H9 (cell line): ENCODE measurements around the gene ZNF765. TPM values are rescaled to one million over a fixed set of nuclear protein-coding genes. Genes with fewer than 3 reads are reported as not detected.
"Not testable (repeated sequence)": the region's sequence is repeated elsewhere in the genome, so short reads cannot be mapped to it uniquely, and the experiment has no call there.

Experiments
- DNase-seq: peaks from one replicate; pipeline ENCODE4 v3.0.0-alpha.2; 2017
- H2AFZ ChIP-seq: one replicate; pipeline ENCODE4 v1.6.1; 2013; ENCODE audit warnings: mild to moderate bottlenecking, low read length, control low read depth, moderate library complexity
- H2AK5ac ChIP-seq: 2 replicates; pipeline ENCODE4 v1.6.1; 2013; ENCODE audit warnings: low read length, control low read depth, mixed read lengths; ENCODE audit not compliant: insufficient read length
- H2BK120ac ChIP-seq: one replicate; pipeline ENCODE4 v1.6.1; 2013; ENCODE audit warnings: low read depth, mild to moderate bottlenecking, low read length, control low read depth, inconsistent platforms; ENCODE audit not compliant: poor library complexity, severe bottlenecking
- H2BK12ac ChIP-seq: 2 replicates; pipeline ENCODE4 v1.6.1; 2013; ENCODE audit warnings: low read length, control low read depth, mixed read lengths, low read depth; ENCODE audit not compliant: insufficient read length
- H2BK15ac ChIP-seq: 2 replicates; pipeline ENCODE4 v1.6.1; 2013; ENCODE audit warnings: low read depth, low read length, control low read depth
- H2BK20ac ChIP-seq: one replicate; pipeline ENCODE4 v1.6.1; 2013; ENCODE audit warnings: low read depth, mild to moderate bottlenecking, low read length, control low read depth, inconsistent platforms; ENCODE audit not compliant: poor library complexity, severe bottlenecking
- H2BK5ac ChIP-seq: 2 replicates; pipeline ENCODE4 v1.6.1; 2013; ENCODE audit warnings: low read length, control low read depth, mixed read lengths; ENCODE audit not compliant: insufficient read length
- H3K14ac ChIP-seq: 2 replicates; pipeline ENCODE4 v1.6.1; 2013; ENCODE audit warnings: low read length, control low read depth; ENCODE audit not compliant: insufficient read depth
- H3K18ac ChIP-seq: 2 replicates; pipeline ENCODE4 v1.6.1; 2013; ENCODE audit warnings: low read depth, mild to moderate bottlenecking, mixed read lengths, low read length, control low read depth; ENCODE audit not compliant: insufficient read length
- H3K23ac ChIP-seq: 2 replicates; pipeline ENCODE4 v1.6.1; 2013; ENCODE audit warnings: low read length, control low read depth, mixed read lengths, low read depth; ENCODE audit not compliant: insufficient read length
- H3K23me2 ChIP-seq: 2 replicates; pipeline ENCODE4 v1.6.1; 2013; ENCODE audit warnings: low read depth, mild to moderate bottlenecking, mixed read lengths, low read length, control low read depth; ENCODE audit not compliant: insufficient read length, poor library complexity, severe bottlenecking
- H3K27ac ChIP-seq: 2 replicates; pipeline ENCODE4 v1.5.1; 2013; ENCODE audit warnings: low read length, control low read depth, mixed read lengths, low read depth; ENCODE audit not compliant: insufficient read length
- H3K27me3 ChIP-seq: 2 replicates; pipeline ENCODE4 v1.6.1; 2013; ENCODE audit warnings: low read length, control low read depth, inconsistent platforms; ENCODE audit not compliant: insufficient read depth
- H3K4ac ChIP-seq: 2 replicates; pipeline ENCODE4 v1.6.1; 2013; ENCODE audit warnings: low read depth, mild to moderate bottlenecking, control low read depth, inconsistent platforms, low read length, moderate library complexity
- H3K4me1 ChIP-seq: 2 replicates; pipeline ENCODE4 v1.6.1; 2013; ENCODE audit warnings: low read length, control low read depth, inconsistent platforms; ENCODE audit not compliant: insufficient read depth
- H3K4me2 ChIP-seq: 2 replicates; pipeline ENCODE4 v1.6.1; 2013; ENCODE audit warnings: low read length, control low read depth, mixed read lengths; ENCODE audit not compliant: insufficient read length, insufficient read depth
- H3K56ac ChIP-seq: 2 replicates; pipeline ENCODE4 v1.6.1; 2013; ENCODE audit warnings: low read depth, mild to moderate bottlenecking, mixed read lengths, low read length, control low read depth; ENCODE audit not compliant: insufficient read length
- H3K79me1 ChIP-seq: 2 replicates; pipeline ENCODE4 v1.6.1; 2013; ENCODE audit warnings: low read depth, mild to moderate bottlenecking, moderate library complexity, low read length, control low read depth, inconsistent platforms; ENCODE audit not compliant: insufficient read depth, poor library complexity, severe bottlenecking
- H3K79me2 ChIP-seq: 2 replicates; pipeline ENCODE4 v1.6.1; 2013; ENCODE audit warnings: low read length, control low read depth, inconsistent platforms; ENCODE audit not compliant: insufficient read depth
- H3K9ac ChIP-seq: 2 replicates; pipeline ENCODE4 v1.6.1; 2013; ENCODE audit warnings: low read length, control low read depth, mixed read lengths; ENCODE audit not compliant: insufficient read length; ENCODE audit errors: extremely low read depth
- H3K9me3 ChIP-seq: one replicate; pipeline ENCODE4 v1.6.1; 2013; ENCODE audit warnings: low read depth, low read length, inconsistent platforms; ENCODE audit not compliant: control insufficient read depth
- H3T11ph ChIP-seq: one replicate; pipeline ENCODE4 v1.6.1; 2013; ENCODE audit warnings: mild to moderate bottlenecking, low read length, control low read depth, inconsistent platforms
- H4K20me1 ChIP-seq: one replicate; pipeline ENCODE4 v1.6.1; 2013; ENCODE audit not compliant: control insufficient read depth, insufficient read length, insufficient read depth
- H4K5ac ChIP-seq: 2 replicates; pipeline ENCODE4 v1.6.1; 2013; ENCODE audit warnings: low read depth, mild to moderate bottlenecking, mixed read lengths, low read length, control low read depth; ENCODE audit not compliant: insufficient read length
- H4K8ac ChIP-seq: replicated peaks from 2 replicates; pipeline ENCODE4 v1.6.1; 2013; ENCODE audit warnings: low read length, control low read depth, mixed read lengths, low read depth; ENCODE audit not compliant: insufficient read length
- H4K91ac ChIP-seq: 2 replicates; pipeline ENCODE4 v1.6.1; 2013; ENCODE audit warnings: low read depth, mild to moderate bottlenecking, moderate library complexity, mixed read lengths, low read length, control low read depth; ENCODE audit not compliant: insufficient read length
- H3K27ac Mint-ChIP-seq, 3 experiments: 2 replicates in 2 of 3; 3 replicates in 1 of 3; pipeline ENCODE4 v1.8.0; 2020 to 2021; ENCODE audit warnings: mixed read lengths in 3 of 3, mild to moderate bottlenecking in 1 of 3, moderate library complexity in 1 of 3
- H3K27me3 Mint-ChIP-seq: 2 replicates; pipeline ENCODE4 v1.8.0; 2021; ENCODE audit warnings: low read depth, mild to moderate bottlenecking, moderate library complexity, mixed read lengths
- H3K36me3 Mint-ChIP-seq, 3 experiments: 2 replicates in 2 of 3; 3 replicates in 1 of 3; pipeline ENCODE4 v1.8.0; 2020 to 2021; ENCODE audit warnings: low read depth in 3 of 3, mixed read lengths in 3 of 3; ENCODE audit not compliant: insufficient read depth in 1 of 3
- H3K4me1 Mint-ChIP-seq, 2 experiments: 2 replicates each; pipeline ENCODE4 v1.8.0; 2020; ENCODE audit warnings: mixed read lengths in 2 of 2
- H3K4me3 Mint-ChIP-seq, 2 experiments: 2 replicates in 1 of 2; 3 replicates in 1 of 2; pipeline ENCODE4 v1.8.0; 2020 to 2021; ENCODE audit warnings: mild to moderate bottlenecking in 2 of 2, mixed read lengths in 2 of 2, moderate library complexity in 1 of 2
- H3K9me3 Mint-ChIP-seq, 2 experiments: 2 replicates in 1 of 2; 3 replicates in 1 of 2; pipeline ENCODE4 v1.8.0; 2020; ENCODE audit warnings: mild to moderate bottlenecking in 2 of 2, mixed read lengths in 2 of 2, moderate library complexity in 1 of 2
- CTCF ChIP-seq: fragments of 200-600 bp; sonication (generic); conservative IDR thresholded peaks from 3 replicates; pipeline ENCODE4 v1.8.0; 2021; ENCODE audit warnings: antibody characterized with exemption, mild to moderate bottlenecking
- WGBS: extraction: QIAGEN DNeasy Blood & Tissue Kit; methylation state at CpG from one replicate; pipeline ENCODE4 v1.1.7; 2013; ENCODE audit warnings: missing lambda C conversion rate, low lambda C conversion rate, mixed read lengths; ENCODE audit not compliant: insufficient read length; ENCODE audit errors: extremely low coverage; 5-methylcytosine and 5-hydroxymethylcytosine counted together
- total RNA-seq: library from RNA; stranded (reverse); gene quantifications from 2 replicates; pipeline ENCODE4 v1.2.1, GENCODE V29; 2021

Gene ZNF765
- total RNA-seq, 1 experiment from 2014 or later = 20.4 TPM

GRCh38 chr19:53432088-53432661 is 37.2 kb downstream of the ZNF765 start:
- Histone ChIP-seq H2AK5ac (no peak overlapping the region), H2BK15ac (no peak overlapping the region), H3K4ac (no peak overlapping the region), H3K23me2 (peaks cover 9% of the 10 kb centered on the region), H4K5ac (no peak overlapping the region), H3K27me3 (no peaks in the 10 kb centered on the region), H3K79me2 (no peaks in the 10 kb centered on the region; the same call in 1 of the 2 replicates), H2BK5ac (no peak overlapping the region), H3K9me3 (no peaks in the 10 kb centered on the region), H3K79me1 (peaks cover 5% of the 10 kb centered on the region), H2BK20ac (no peak overlapping the region), H2AFZ (no peak overlapping the region), H3K23ac (no peak overlapping the region), H4K20me1 (no peaks in the 10 kb centered on the region), H3K18ac (no peak overlapping the region), H4K91ac (no peak overlapping the region), H3K4me2 (peak overlapping the region; percentile 84), H3K56ac (no peak overlapping the region), H3K27ac (no peak overlapping the region), H2BK12ac (no peak overlapping the region), H4K8ac (no peak overlapping the region), H3K14ac (peak overlapping the region; percentile 78), H3T11ph (no peak overlapping the region), H3K9ac (peak overlapping the region; percentile 83), H2BK120ac (no peak overlapping the region), H3K4me1 (no peaks in the 10 kb centered on the region)
- no peaks in the 10 kb centered on the region for H3K9me3 Mint-ChIP-seq
- H3K36me3 Mint-ChIP-seq = peaks cover 20 to 36% (median 31%) of the 10 kb centered on the region in 3 experiments
- TF ChIP-seq CTCF = no peak
- no peaks in the 10 kb centered on the region for H3K27me3 Mint-ChIP-seq
- peak overlapping the region in 2 of 3 experiments; percentile 72 to 94; a peak in 4 of 7 replicates for H3K27ac Mint-ChIP-seq
- no CpG with 5 or more reads among the region's 30 CpGs for WGBS
- H3K4me1 Mint-ChIP-seq = peaks cover 24 to 26% of the 10 kb centered on the region in 2 experiments
- no peak for DNase-seq
- H3K4me3 Mint-ChIP-seq = peak overlapping the region; percentile 92 to 94

- H3K4me2 ChIP-seq, H3K4me1 ChIP-seq, H2BK12ac ChIP-seq, DNase-seq, H3K27me3 ChIP-seq, H2AFZ ChIP-seq, H2AK5ac ChIP-seq, H3K27ac ChIP-seq, H2BK20ac ChIP-seq, H3K4me3 Mint-ChIP-seq, H3K14ac ChIP-seq, H3T11ph ChIP-seq, H3K56ac ChIP-seq, H3K23me2 ChIP-seq, H4K91ac ChIP-seq, H3K4me1 Mint-ChIP-seq, H2BK120ac ChIP-seq, H2BK5ac ChIP-seq, H3K79me1 ChIP-seq, H3K9ac ChIP-seq, H3K27me3 Mint-ChIP-seq, H4K20me1 ChIP-seq, H3K4ac ChIP-seq, H3K18ac ChIP-seq, H4K5ac ChIP-seq, H4K8ac ChIP-seq, H3K27ac Mint-ChIP-seq, H3K23ac ChIP-seq, H3K79me2 ChIP-seq, H2BK15ac ChIP-seq: not testable (repeated sequence)
- no CpG with 5 or more reads among the region's 2 CpGs for WGBS
- Mint-ChIP-seq H3K9me3 (peaks cover 35 to 40% of the 10 kb centered on the region in 2 experiments), H3K36me3 (peaks cover 81 to 94% (median 84%) of the 10 kb centered on the region in 3 experiments)
- peaks cover 23% of the 10 kb centered on the region for H3K9me3 ChIP-seq
Observed at GRCh38 chr19:53443809-53444208, 48.9 kb downstream of the ZNF765 start.
